GM19463 (cell line): ENCODE measurements around the gene KCNAB2.

Experiments
- ATAC-seq: cut with Tn5 transposase; IDR thresholded peaks from one replicate; pipeline ENCODE4 v1.9.1; 2021; ENCODE audit warnings: mild to moderate bottlenecking, moderate library complexity; ENCODE audit not compliant: unreplicated experiment

Gene KCNAB2

DNA sequence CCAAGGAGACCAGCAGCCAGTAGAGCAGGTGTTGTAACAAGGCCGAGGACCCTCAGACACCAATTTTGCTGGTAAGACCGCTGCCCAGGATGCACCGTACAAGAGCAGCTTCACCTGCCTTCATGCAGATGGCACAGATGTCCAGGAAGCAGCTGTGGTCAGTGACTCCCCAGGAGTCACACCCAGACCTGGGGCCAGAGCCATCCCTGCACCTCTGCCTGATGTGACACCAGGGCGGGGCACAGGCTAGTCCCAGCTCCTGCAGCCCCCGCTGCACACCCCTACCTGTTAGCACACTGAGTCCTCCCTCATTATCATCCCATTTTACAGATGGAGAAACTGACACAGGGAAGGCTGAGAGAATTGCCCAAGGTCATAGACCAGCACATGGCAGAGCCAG is 16.3 kb upstream of the KCNAB2 start:
- ATAC-seq = no peak

DNA sequence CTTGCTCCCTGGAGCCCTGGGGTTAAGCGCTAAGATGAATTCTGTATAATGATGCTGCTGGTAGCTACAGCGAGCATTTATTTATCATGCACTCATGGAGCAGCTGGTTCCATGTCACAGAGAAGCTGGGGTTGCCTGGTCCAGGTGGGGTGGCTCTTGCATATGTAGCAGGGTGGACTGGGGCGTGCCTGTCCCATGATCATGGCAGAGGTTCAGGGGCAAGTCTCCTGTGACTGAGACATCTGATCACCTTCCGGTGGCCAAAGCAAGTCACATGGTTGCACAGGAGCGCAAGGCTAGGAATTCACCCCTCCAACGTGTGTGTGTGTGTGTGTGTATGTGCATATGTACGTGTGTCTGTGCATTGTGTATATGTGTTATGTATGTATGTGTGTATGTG is 15.6 kb upstream of the KCNAB2 start:
- no peak for ATAC-seq

DNA sequence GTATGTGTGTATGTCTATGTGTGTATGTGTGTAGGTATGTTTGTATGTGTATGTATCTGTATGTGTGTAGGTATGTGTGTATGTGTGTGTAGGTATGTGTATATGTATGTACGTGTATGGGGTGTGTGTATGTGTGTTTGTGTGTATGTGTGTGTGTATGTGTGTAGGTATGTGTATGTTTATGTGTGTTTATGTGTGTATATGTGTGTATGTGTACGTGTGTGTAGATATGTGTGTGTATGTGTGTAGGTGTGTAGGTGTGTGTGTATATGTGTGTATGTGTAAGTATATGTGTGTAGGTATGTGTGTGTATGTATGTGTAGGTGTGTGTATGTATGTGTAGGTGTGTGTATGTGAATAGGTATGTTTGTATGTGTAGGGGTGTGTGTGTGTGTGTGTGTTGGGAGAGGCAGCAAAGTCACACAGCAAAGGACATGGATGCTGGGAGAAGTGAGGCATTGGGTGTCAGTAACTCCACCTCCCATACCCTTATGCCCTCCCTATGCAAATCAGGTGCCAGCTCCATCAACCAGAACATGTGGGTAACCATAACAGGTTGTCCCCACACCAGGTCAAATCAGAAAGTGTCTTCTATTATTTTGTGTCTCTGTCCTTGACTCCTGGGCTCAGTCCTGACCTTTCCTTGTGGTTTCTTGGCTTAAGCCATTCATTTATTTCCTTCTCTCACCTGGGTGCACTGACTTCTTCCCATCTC is 15.0 kb upstream of the KCNAB2 start:
- ATAC-seq = no peak

DNA sequence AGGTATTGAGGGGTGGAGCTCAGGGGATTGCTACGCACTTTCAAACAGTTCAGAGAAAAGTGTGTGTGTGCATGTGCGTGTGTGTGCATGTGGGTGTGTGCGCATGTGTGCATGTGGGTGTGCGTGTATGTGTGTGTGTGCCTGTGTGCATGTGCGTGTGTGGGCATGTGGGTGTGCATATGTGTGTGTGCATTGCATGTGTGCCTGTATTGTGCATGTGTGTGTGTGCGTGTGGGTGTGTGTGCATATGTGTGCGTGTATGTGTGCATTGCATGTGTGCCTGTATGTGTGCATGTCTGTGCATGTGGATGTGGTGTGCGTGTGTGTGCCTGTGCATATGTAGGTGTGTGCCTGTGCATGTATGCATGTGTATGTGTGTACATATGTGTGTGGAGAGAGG is 12.6 kb upstream of the KCNAB2 start:
- ATAC-seq = no peak

DNA sequence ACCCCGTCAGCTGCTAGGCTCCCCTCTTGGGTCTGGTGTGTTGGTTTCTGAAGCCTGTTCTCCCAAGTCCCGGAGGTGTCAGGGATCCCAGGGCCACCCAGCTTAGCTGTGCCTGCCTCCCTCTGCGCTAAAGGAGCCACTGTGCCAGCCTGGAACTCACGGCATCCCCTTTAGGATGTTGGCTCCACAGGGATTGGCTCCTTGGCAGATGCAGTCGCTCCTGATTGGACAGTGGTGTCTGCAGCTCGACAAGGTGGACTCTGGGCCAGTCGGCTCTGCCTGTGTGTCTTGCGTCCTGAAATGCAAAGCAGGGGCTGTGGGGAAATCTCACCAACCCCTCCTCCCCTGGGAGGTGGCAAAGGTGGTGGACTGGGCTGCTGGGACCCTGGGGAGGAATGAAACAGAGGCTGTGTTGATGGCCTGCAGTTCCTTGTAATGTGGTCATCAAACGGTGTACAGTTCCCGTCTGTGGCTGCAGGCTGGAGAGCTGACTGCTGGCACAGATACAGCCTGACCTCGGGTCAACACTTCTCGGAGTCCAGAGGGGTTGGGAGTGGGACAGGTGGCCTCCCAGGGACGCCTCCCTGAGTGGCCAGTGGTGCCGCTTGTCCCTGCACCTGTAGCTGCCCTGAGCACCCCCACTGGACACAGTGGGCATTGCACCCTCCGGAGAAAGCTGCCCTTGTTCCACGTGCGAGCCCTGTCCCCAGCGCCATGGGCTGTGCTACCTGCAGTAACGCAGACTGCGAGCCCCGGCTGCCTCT is 11.5 kb upstream of the KCNAB2 start:
- no peak for ATAC-seq

DNA sequence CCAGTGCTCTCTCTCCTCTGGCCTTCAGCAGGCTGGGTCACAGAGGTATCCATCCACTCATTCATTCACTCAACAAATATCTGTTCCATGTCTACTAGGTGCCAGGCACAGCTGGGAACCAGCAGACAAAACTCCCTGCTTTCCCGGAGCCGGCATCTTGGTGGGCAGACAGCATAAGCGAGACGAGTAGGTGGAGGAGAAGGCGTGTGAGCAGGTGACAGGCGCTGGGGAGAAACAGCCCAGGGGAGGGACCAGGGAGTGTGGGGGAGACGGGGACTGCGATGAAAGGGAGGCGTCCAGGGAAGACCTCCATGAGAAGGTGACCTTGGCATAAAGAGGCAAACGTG is 11.0 kb upstream of the KCNAB2 start:
- ATAC-seq = no peak

DNA sequence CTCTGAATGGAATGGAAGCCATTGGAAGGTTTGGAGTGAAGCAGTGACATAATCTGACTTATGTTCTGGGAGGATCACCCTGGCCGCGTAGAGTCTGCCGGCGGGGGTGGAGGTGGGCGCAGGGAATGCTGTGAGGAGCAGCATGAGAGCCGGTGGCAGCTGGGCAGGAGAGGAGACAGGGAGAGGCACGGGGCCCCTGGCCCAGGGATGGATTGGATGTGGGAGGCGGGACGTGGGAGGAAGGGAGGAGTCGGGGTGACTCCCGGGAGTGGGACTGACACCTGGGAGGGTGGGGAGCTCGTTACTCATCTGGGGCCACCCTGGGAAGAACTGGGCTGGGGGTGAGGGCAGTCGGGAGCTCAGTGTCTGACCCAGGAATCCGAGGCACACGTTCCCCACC is 10.4 kb upstream of the KCNAB2 start:
- ATAC-seq = no peak

DNA sequence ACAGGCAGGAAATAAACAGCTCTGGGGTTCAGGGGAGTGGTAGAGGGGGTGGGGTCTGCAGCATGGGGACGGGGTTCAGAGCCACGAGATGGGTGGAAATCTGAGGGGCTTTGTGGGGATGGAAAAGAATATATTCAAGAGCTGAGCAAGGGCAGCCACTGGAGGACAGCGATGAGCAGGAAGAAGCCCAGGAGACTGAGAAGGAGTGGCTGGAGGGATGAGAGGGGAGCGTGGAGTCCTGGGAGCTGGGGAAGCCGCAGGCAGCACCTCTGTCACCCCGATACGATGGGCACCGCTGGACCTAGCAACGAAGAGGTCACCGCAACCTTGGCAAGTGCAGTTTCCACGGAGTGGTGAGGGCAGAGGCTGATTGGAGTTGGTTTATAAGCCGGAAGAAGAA is 10.0 kb upstream of the KCNAB2 start:
- no peak for ATAC-seq

DNA sequence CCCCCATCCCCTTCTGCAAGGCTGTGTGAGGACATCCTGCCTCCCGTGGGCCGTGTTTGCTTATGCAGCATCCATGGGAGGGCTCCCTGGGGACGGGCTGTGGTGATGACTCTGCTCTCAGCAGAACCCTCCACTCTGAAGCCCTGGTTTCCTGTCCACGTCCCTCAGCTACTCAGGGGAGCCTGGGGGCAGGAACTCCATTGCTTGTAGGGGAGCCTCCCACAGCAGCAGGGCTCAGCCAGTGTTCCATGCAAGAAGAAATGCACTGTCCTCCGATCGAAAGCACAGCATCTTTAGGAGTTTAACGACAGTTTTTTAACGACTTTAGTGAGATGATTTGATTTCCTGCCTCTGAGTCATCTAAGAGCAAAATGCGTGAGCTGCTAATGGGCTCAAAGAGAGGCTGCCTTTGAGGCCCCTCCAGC is 8.3 kb upstream of the KCNAB2 start:
- peak; percentile 69 for ATAC-seq

DNA sequence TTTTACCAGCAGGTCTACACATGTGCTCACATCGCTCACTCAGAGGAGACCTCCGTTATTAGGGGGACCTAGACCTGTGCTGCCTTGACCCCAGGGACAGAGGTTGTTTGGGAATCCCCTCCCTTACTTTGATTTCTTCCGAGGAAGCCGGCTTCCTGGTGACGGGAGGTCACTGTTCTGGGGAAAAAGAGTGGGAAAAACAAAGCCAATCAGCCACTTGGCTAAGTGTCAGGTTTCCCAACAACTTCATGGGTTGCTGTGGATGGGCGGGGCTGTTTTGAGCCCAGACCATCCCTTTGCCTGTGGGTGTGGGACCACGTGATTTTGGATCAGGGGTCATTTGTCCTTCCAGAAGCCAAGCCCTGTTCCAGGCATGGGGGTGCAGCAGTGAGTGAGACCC is 7.1 kb upstream of the KCNAB2 start:
- ATAC-seq = no peak

DNA sequence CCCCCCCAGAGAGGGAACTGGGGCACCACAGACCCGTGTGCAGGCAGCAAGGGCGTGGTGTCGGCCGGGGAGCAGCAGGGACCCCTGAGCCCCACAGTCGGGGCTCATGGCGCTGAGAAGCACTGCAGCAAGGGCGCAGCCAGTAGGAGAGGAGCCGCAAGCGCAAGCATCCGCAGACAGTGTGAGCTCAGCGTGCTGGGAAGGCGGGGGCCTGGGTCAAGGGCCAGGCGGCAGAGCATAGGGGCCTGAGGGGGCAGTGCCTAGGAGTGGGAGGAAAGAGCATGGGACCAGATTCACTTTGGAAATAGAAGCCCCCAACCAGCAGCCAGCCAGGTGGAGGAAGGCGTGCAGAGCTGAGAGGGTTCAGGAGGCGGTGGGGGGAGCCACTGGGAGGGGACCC is 6.7 kb upstream of the KCNAB2 start:
- ATAC-seq = no peak

DNA sequence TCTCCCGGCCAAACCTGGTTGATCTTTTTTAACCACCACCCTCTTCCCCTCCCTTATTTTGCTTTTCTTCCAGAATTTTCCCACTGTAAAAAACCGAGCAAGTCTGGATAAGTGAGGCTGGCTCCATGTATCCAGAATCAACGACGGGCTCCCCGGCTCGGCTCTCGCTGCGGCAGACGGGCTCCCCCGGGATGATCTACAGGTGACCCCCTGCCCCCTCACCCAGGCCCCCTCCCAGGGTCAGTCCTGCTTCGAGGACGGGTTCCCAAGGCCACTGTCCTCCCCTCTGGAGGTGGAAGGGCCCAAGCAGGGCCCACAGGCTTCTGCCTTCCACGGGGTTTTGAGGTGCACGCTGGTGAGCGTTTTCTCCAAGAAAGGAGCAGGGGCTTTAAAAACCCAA is 5.2 kb upstream of the KCNAB2 start:
- no peak for ATAC-seq

DNA sequence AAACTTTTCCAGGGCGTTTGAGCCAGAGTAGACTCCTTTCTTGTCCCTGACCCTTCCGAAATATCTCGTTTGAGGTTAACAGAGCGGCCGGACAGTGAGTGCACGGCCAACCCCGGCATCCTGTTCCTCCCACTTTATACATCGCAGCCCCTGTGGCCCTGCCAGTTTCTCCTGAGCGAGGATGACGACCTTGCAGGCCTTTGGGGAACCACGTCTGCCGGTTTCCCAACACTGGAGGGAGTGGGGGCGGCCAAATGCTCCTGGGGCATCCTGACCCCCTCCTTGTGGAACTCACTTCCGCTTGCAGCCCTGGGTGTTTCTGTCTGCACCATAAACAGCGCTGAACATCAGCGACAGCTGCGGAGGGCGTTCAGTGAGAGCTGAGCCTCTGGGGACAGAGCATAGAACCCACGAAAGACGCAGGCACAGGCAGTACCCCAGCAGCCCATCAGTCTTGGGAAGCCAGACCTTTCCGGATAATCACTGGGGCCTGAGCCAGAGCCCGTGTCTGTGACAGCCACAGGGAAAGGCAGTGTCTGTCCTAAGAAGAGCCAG is 4.8 kb upstream of the KCNAB2 start:
- no peak for ATAC-seq

DNA sequence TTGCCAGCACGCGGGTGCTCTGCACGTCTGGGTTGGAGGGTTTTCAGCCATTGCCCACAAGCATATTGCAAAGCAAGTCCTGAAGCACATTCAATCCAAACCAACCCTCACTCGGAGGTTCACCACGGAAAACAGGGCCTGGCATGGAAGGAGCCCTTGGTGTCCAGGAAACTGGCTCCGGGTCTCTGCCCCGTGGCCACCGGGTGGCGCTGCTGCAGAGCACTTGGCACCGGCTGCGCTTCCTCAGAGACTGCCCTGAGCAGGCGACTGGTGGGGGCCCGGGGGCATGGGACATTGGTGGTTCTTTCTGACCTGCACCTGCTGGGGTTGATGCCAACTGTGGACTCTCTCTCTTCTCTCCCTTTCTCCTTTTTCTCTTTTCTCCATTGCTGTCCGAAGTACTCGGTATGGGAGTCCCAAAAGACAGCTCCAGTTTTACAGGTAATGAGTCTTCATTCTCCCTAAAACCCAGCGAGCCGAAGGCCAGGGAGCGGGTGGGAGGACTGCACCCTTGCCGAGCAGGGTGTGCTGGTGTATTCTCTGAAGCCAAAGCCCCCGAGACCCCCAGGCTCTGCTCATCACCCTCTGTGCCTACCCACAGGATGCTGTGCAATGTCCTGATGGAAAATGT is 4.1 kb upstream of the KCNAB2 start:
- ATAC-seq = no peak

DNA sequence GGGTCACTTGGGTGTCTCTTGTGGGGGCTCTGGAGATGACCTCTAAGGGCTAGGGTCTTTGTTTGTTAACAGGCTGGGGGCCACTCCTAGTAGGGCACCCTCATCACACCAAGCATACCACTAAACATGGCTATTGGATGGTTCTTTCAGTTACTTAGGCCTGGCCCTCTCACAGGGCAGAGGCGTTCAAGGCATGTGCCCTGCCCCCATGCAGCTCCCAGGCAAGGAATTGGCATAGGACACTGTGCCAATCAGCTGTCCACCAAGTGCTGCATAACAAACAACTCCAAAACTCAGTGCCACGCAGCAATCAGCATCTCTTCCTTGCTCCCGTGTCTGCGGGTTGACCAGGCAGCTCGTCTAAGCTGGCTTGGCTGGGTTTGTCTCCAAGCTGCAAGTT is 2.1 kb upstream of the KCNAB2 start:
- ATAC-seq = no peak

DNA sequence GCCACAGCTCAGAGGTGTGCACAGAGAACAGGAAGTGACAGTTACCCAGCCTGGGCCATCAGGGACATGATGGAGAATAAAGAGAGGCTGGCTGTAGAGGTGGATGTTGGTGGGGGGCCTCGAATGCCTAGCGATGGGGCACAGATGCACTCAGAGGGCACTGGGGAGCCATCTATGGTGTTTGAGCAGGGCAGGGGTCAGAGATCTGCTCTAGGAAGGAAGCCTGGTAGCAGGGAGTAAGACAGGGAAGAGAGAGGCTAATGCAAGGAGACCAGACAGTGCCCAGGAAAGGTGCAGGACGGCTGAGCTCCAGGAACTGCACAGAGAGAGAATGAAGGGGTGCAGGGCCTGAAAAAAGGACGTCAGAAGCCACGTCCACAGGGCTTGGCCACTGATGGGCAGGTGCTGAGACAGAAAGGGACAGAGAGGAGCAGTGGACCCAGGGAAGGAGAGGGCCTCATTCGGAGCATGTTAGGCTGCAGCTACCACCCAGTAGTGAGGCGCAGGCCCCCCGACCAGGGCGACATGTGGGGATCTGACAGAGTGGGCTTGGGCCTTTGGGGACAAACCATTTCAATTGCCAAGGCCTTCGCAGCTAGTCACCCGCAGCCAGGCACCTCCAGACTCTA is 1.1 kb upstream of the KCNAB2 start:
- ATAC-seq = no peak

DNA sequence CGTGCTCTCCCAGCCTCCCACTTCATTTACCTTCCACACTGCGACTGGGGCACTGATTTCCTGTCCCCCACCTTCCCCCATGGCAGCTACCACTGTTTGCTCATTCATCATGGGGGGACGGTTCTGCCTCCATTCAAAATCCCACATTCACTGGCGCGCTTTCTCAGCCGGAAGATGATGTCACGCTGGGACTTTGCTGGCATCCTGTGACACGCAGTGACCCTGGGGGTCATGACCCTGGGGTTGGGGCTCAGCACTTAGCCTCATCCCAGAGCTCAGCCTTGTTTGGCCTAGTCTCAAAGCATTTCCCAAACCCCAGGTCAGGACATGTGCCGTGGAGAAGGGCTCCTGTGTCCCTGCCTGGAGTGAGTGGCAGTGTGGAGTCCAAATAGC is 582 bp upstream of the KCNAB2 start:
- ATAC-seq = no peak

DNA sequence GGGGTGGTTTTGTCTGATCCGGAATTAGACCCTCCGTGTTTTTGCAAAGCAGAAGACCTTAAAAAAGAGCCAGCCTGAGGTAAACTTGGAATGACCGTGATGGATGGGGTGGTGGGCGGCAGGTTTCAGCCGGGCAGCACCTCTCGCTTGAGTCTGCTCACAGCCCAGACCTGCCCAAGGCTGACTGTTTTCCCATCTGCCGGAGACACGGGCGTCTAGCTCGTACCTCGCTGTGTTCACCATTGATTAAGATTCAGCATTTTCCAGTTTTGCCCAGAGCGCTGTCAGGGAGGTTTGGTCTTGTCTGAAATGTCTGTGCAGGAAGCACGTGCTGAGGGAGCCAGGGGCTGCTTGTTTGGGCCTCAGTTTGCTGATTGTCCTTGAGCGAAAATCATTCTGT is 591 bp downstream of the KCNAB2 start:
- no peak for ATAC-seq

DNA sequence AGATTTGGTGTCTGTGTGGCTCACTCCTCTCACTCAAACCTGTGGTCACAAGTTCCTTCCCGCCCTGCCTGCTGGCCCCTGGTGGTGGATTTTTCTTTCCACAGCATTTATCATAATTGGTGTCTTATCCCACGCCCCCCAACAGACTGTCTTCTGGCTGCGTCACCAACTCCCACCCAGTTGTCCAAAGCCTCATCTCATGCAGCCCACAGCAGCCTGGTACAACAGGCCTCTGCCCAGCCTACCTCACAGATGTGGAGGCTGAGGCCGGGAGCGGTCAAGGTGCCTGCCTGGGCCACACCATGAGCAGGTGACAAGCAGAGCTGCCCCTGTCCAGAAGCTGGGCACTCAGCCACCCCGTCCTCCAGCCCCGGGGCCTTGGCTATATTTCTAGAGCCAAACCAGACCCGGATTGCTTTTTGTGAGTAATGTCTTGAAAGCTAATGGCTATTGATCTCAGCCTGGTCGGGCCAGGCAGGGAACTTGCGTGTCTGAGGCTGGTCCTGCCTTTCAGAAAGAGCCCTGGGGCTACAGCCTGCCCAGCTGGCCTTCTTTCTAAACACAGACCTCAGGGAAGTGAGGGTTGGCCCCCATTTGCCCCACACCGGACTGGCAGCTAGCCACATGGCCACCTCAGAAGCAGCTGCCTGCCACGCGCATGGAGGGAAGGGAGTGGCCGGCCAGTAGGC is 2.6 kb downstream of the KCNAB2 start:
- no peak for ATAC-seq

DNA sequence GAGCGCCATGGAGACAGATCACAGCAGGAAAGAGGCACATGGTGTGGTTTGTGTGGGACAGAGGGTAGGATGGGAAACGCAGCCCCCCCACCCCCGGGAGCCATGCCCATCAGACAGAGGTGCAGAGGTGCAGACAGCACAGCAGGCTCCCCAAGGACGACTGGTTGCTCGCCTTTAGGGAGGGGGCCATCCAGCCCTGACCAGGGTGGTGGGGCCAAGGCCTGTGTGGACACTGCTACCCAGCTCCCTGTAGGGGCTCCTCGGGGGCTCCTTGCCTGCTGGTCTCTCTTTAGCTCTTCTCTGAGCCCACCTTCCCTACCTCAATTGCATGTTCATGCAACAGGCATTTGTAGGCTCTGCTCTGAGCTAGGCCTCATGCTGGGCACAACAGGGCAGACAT is 3.7 kb downstream of the KCNAB2 start:
- ATAC-seq = no peak

DNA sequence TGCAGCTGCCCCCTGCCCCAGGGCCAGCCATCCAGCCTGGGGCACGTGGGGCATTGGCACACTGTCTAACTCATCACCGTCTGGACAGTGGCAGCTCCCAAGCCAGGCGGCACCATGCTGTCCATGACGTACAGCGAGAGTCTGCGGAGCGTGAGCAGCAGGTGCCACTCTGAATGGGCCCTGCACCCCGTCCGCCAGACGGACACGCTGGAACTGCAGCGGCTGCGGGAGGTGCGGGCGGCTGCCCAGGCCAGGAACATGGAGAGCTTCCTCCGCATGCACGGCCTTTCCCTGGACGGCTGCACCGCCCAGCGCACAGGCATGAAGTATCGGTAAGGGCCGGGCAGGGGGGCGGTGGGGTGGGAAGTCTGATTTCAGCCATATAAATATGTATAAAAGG is 5.7 kb downstream of the KCNAB2 start:
- ATAC-seq = no peak
